H1 (cell line): ENCODE results near the gene PNPLA1. TPM values are rescaled to one million over a fixed set of nuclear protein-coding genes. Genes with fewer than 3 reads are reported as not detected.

Experiments
- EZH2 ChIP-seq: fragments of 200-600 bp; sonication (generic); IDR thresholded peaks from 2 replicates; pipeline ENCODE4 v1.7.1; 2012; ENCODE audit warnings: low read depth, mild to moderate bottlenecking, moderate library complexity, low read length, inconsistent platforms; ENCODE audit not compliant: severe bottlenecking
- SP4 ChIP-seq: IDR thresholded peaks from 2 replicates; pipeline ENCODE4 v1.6.1; 2012; ENCODE audit warnings: low read length, inconsistent platforms
- polyA plus RNA-seq, 7 experiments: library from polyadenylated mRNA; depleted of rRNA in 3 of 7; stranded (reverse) in 5 of 7; unstranded in 2 of 7; fragments of >200 nt in 5 of 7; fragments of 200-250 nt in 2 of 7; gene quantifications; 1 replicate in 5 of 7; 2 replicates in 1 of 7; 4 replicates in 1 of 7; pipeline versions ENCODE4 v1.2.1 to v1.2.3, GENCODE V29; 2011 to 2013; ENCODE audit warnings: missing spikeins in 2 of 7, mixed read lengths in 2 of 7
- total RNA-seq: library from RNA; stranded (reverse); fragmentation: NEBNext Ultra II Directional; extraction: Animal tissue kit (Norgen Biotek cat#: 25700); gene quantifications from 2 replicates; pipeline ENCODE4 v1.2.1, GENCODE V29; 2021
- TF ChIP-seq, protein P1 (sequence below): IDR thresholded peaks from 2 replicates; pipeline ENCODE4 v1.6.1; 2012; ENCODE audit warnings: inconsistent platforms

Gene PNPLA1
- total and polyA plus RNA-seq, 2 of the 8 experiments (the other 6 are each of a cell fraction or from before 2014, with no cell fraction given), result not detected

DNA sequence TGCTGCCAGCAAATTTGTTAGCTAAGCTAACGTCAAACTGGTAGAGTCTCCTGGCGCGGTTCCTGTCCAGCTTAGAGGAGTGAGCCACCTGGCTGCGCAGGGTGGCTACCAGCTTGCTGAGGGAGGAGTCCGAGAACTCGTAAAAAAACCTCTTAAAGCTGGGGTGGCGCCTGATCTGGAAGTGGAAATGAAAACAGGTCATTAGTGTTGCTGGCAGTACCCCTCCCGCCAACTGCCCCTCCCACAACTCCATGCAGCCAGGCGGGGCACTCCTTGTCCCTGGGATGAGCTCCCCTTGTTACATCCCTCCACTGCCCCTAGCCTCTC lies 49.5 kb downstream of the PNPLA1 start (continued):
- TF ChIP-seq EZH2 (no peak), SP4 (no peak)
- TF ChIP-seq, protein P1, sequence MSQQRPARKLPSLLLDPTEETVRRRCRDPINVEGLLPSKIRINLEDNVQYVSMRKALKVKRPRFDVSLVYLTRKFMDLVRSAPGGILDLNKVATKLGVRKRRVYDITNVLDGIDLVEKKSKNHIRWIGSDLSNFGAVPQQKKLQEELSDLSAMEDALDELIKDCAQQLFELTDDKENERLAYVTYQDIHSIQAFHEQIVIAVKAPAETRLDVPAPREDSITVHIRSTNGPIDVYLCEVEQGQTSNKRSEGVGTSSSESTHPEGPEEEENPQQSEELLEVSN, result no peak
